ENCODE data around the gene MRPS18B. TPM values are rescaled to one million over a fixed set of nuclear protein-coding genes. Genes with fewer than 3 reads are reported as not detected.
A peak's percentile ranks its signal among the peaks of the same experiment; 100 is the strongest.

MRPS18B gene
- total and polyA plus RNA-seq, 5 donors from 2014 or later = 19.0 to 165 (median 141) TPM

- Mint-ChIP-seq H3K4me1 (peaks cover 42 to 79% (median 63%) of the 10 kb centered on the region in 4 donors), H3K36me3 (peaks cover 45% of the 10 kb centered on the region), H3K27me3 (peaks cover 2% of the 10 kb centered on the region), H3K9me3 (no peaks in the 10 kb centered on the region), H3K4me3 (peak overlapping the region in 1 of 4 donors; percentile 45), H3K27ac (peak overlapping the region; percentile 61 to 92 (median 89))
- H3K36me3 ChIP-seq (ENCODE audit: control insufficient read depth, insufficient read depth, low read length) = peaks cover 49% of the 10 kb centered on the region
- no peaks in the 10 kb centered on the region for H3K9me3 ChIP-seq (ENCODE audit: control insufficient read depth in 2 of 2, low read length in 2 of 2)
- DNase-seq = no peak
- ATAC-seq (ENCODE audit: low read depth in 2 of 2) = no peak
- H3K27ac ChIP-seq (ENCODE audit: insufficient read depth, low read length, poor library complexity, severe bottlenecking) = peak overlapping the region; percentile 66
- H3K4me1 ChIP-seq (ENCODE audit: control insufficient read depth, insufficient read depth, low read length, poor library complexity, severe bottlenecking) = peaks cover 47% of the 10 kb centered on the region
- no peak overlapping the region for H3K4me3 ChIP-seq (ENCODE audit: low read depth, low read length)
- H3K27me3 ChIP-seq (ENCODE audit: control insufficient read depth, insufficient read depth, low read length) = no peaks in the 10 kb centered on the region
Measured at GRCh38 chr6:30610065-30610464, 7.6 kb upstream of the MRPS18B start.

GRCh38 chr6:30611150-30611855 lies 6.3 kb upstream of the MRPS18B start:
- peaks cover 0 to 2% (median 0%) of the 10 kb centered on the region in 7 donors for H3K9me3 Mint-ChIP-seq
- H3K4me3 ChIP-seq (ENCODE audit: low read depth, low read length) = no peak overlapping the region
- peaks cover 47% of the 10 kb centered on the region for H3K4me1 ChIP-seq (ENCODE audit: control insufficient read depth, insufficient read depth, low read length, poor library complexity, severe bottlenecking)
- H3K9me3 ChIP-seq (ENCODE audit: control insufficient read depth in 2 of 2, low read length in 2 of 2) = no peaks in the 10 kb centered on the region
- ATAC-seq (ENCODE audit: low read depth in 2 of 2) (no peak), DNase-seq (no peak)
- H3K27me3 Mint-ChIP-seq = peaks cover 5% of the 10 kb centered on the region
- peaks cover 43% of the 10 kb centered on the region for H3K36me3 ChIP-seq (ENCODE audit: control insufficient read depth, insufficient read depth, low read length)
- H3K27ac ChIP-seq (ENCODE audit: insufficient read depth, low read length, poor library complexity, severe bottlenecking) = peak overlapping the region; percentile 98
- no peaks in the 10 kb centered on the region for H3K27me3 ChIP-seq (ENCODE audit: control insufficient read depth, insufficient read depth, low read length)
- peaks cover 43 to 74% (median 63%) of the 10 kb centered on the region in 4 donors for H3K4me1 Mint-ChIP-seq
- peak overlapping the region; percentile 54 to 89 (median 83) for H3K27ac Mint-ChIP-seq
- H3K4me3 Mint-ChIP-seq = peak overlapping the region in 1 of 4 donors; percentile 45
- peaks cover 48% of the 10 kb centered on the region for H3K36me3 Mint-ChIP-seq

GRCh38 chr6:30611856-30612194 lies 5.8 kb upstream of the MRPS18B start:
- Mint-ChIP-seq H3K27ac (peak overlapping the region; percentile 54 to 89 (median 83)), H3K9me3 (peaks cover 0 to 2% (median 0%) of the 10 kb centered on the region in 7 donors), H3K27me3 (peaks cover 7% of the 10 kb centered on the region), H3K36me3 (peaks cover 48% of the 10 kb centered on the region), H3K4me3 (peak overlapping the region in 2 of 4 donors; percentile 45 to 74), H3K4me1 (peaks cover 43 to 70% (median 61%) of the 10 kb centered on the region in 4 donors)
- DNase-seq = no peak
- Histone ChIP-seq H3K27ac (ENCODE audit: insufficient read depth, low read length, poor library complexity, severe bottlenecking) (peak overlapping the region; percentile 98), H3K4me3 (ENCODE audit: low read depth, low read length) (peak overlapping the region; percentile 17), H3K27me3 (ENCODE audit: control insufficient read depth, insufficient read depth, low read length) (no peaks in the 10 kb centered on the region), H3K9me3 (ENCODE audit: control insufficient read depth in 2 of 2, low read length in 2 of 2) (no peaks in the 10 kb centered on the region), H3K4me1 (ENCODE audit: control insufficient read depth, insufficient read depth, low read length, poor library complexity, severe bottlenecking) (peaks cover 47% of the 10 kb centered on the region), H3K36me3 (ENCODE audit: control insufficient read depth, insufficient read depth, low read length) (peaks cover 43% of the 10 kb centered on the region)
- ATAC-seq (ENCODE audit: low read depth in 2 of 2) = no peak

- H3K9me3 Mint-ChIP-seq = peaks cover 0 to 3% (median 0%) of the 10 kb centered on the region in 7 donors
- Histone ChIP-seq H3K36me3 (ENCODE audit: control insufficient read depth, insufficient read depth, low read length) (peaks cover 41% of the 10 kb centered on the region), H3K27ac (ENCODE audit: insufficient read depth, low read length, poor library complexity, severe bottlenecking) (peak overlapping the region; percentile 98), H3K27me3 (ENCODE audit: control insufficient read depth, insufficient read depth, low read length) (no peaks in the 10 kb centered on the region), H3K4me3 (ENCODE audit: low read depth, low read length) (peak overlapping the region; percentile 17), H3K9me3 (ENCODE audit: control insufficient read depth in 2 of 2, low read length in 2 of 2) (no peaks in the 10 kb centered on the region), H3K4me1 (ENCODE audit: control insufficient read depth, insufficient read depth, low read length, poor library complexity, severe bottlenecking) (peaks cover 47% of the 10 kb centered on the region)
- ATAC-seq (ENCODE audit: low read depth in 2 of 2) = no peak
- H3K27ac Mint-ChIP-seq = peak overlapping the region; percentile 54 to 89 (median 83)
- H3K36me3 Mint-ChIP-seq = peaks cover 51% of the 10 kb centered on the region
- DNase-seq = no peak
- H3K4me3 Mint-ChIP-seq = peak overlapping the region in 2 of 4 donors; percentile 45 to 74
- H3K27me3 Mint-ChIP-seq = peaks cover 11% of the 10 kb centered on the region
- H3K4me1 Mint-ChIP-seq = peaks cover 42 to 69% (median 61%) of the 10 kb centered on the region in 4 donors
Measured at GRCh38 chr6:30612213-30612612, 5.4 kb upstream of the MRPS18B start.

- H3K4me1 Mint-ChIP-seq = peaks cover 37 to 63% (median 56%) of the 10 kb centered on the region in 4 donors
- peaks cover 15% of the 10 kb centered on the region for H3K27me3 Mint-ChIP-seq
- Histone ChIP-seq H3K27ac (ENCODE audit: insufficient read depth, low read length, poor library complexity, severe bottlenecking) (peak overlapping the region; percentile 98), H3K27me3 (ENCODE audit: control insufficient read depth, insufficient read depth, low read length) (no peaks in the 10 kb centered on the region), H3K4me1 (ENCODE audit: control insufficient read depth, insufficient read depth, low read length, poor library complexity, severe bottlenecking) (peaks cover 47% of the 10 kb centered on the region), H3K4me3 (ENCODE audit: low read depth, low read length) (no peak overlapping the region), H3K9me3 (ENCODE audit: control insufficient read depth in 2 of 2, low read length in 2 of 2) (no peaks in the 10 kb centered on the region), H3K36me3 (ENCODE audit: control insufficient read depth, insufficient read depth, low read length) (peaks cover 36% of the 10 kb centered on the region)
- H3K9me3 Mint-ChIP-seq = peaks cover 0 to 3% (median 0%) of the 10 kb centered on the region in 7 donors
- ATAC-seq (ENCODE audit: low read depth in 2 of 2) = no peak
- peak overlapping the region in 1 of 4 donors; percentile 31 for H3K4me3 Mint-ChIP-seq
- DNase-seq = no peak
- H3K27ac Mint-ChIP-seq = peak overlapping the region; percentile 87 to 100 (median 100)
- H3K36me3 Mint-ChIP-seq = peaks cover 46% of the 10 kb centered on the region
Measured at GRCh38 chr6:30612687-30613248, 4.9 kb upstream of the MRPS18B start.

GRCh38 chr6:30613251-30614043 lies 4.2 kb upstream of the MRPS18B start:
- Mint-ChIP-seq H3K9me3 (peaks cover 0 to 3% (median 0%) of the 10 kb centered on the region in 7 donors), H3K27ac (peak overlapping the region; percentile 87 to 100 (median 100)), H3K4me3 (peak overlapping the region; percentile 96 to 100 (median 97)), H3K4me1 (peaks cover 37 to 64% (median 57%) of the 10 kb centered on the region in 4 donors), H3K36me3 (peaks cover 46% of the 10 kb centered on the region), H3K27me3 (peaks cover 15% of the 10 kb centered on the region)
- H3K9me3 ChIP-seq (ENCODE audit: control insufficient read depth in 2 of 2, low read length in 2 of 2) = no peaks in the 10 kb centered on the region
- ATAC-seq (ENCODE audit: low read depth in 2 of 2) = no peak
- peaks cover 29% of the 10 kb centered on the region for H3K36me3 ChIP-seq (ENCODE audit: control insufficient read depth, insufficient read depth, low read length)
- peak overlapping the region; percentile 100 for H3K4me3 ChIP-seq (ENCODE audit: low read depth, low read length)
- H3K27ac ChIP-seq (ENCODE audit: insufficient read depth, low read length, poor library complexity, severe bottlenecking) = peak overlapping the region; percentile 98
- H3K27me3 ChIP-seq (ENCODE audit: control insufficient read depth, insufficient read depth, low read length) = no peaks in the 10 kb centered on the region
- H3K4me1 ChIP-seq (ENCODE audit: control insufficient read depth, insufficient read depth, low read length, poor library complexity, severe bottlenecking) = peaks cover 53% of the 10 kb centered on the region
- no peak for DNase-seq

GRCh38 chr6:30614044-30614842 lies 3.4 kb upstream of the MRPS18B start:
- peak overlapping the region; percentile 95 to 100 (median 100) for H3K27ac Mint-ChIP-seq
- H3K36me3 Mint-ChIP-seq = peaks cover 43% of the 10 kb centered on the region
- Histone ChIP-seq H3K27me3 (ENCODE audit: control insufficient read depth, insufficient read depth, low read length) (no peaks in the 10 kb centered on the region), H3K4me1 (ENCODE audit: control insufficient read depth, insufficient read depth, low read length, poor library complexity, severe bottlenecking) (peaks cover 55% of the 10 kb centered on the region), H3K4me3 (ENCODE audit: low read depth, low read length) (peak overlapping the region; percentile 100), H3K36me3 (ENCODE audit: control insufficient read depth, insufficient read depth, low read length) (peaks cover 22% of the 10 kb centered on the region), H3K27ac (ENCODE audit: insufficient read depth, low read length, poor library complexity, severe bottlenecking) (peak overlapping the region; percentile 98), H3K9me3 (ENCODE audit: control insufficient read depth in 2 of 2, low read length in 2 of 2) (no peaks in the 10 kb centered on the region)
- ATAC-seq (ENCODE audit: low read depth in 2 of 2) = no peak
- DNase-seq = no peak
- peak overlapping the region; percentile 96 to 100 (median 97) for H3K4me3 Mint-ChIP-seq
- peaks cover 17% of the 10 kb centered on the region for H3K27me3 Mint-ChIP-seq
- H3K4me1 Mint-ChIP-seq = peaks cover 34 to 63% (median 54%) of the 10 kb centered on the region in 4 donors
- H3K9me3 Mint-ChIP-seq = peaks cover 0 to 3% (median 0%) of the 10 kb centered on the region in 7 donors
